HL-60 (cell line): ENCODE measurements around the gene TRAF3IP1.

Experiments
- DNase-seq, 2 experiments: peaks; one replicate each; pipeline ENCODE4 v3.0.0-alpha.2; 2010 to 2020; ENCODE audit warnings: low read depth in 1 of 2, low spot score in 1 of 2
- H3K27ac ChIP-seq: fragments of 250-450 bp; sonication (Bioruptor Pico); replicated peaks from 2 replicates; pipeline ENCODE4 v1.5.1; 2020; ENCODE audit warnings: mild to moderate bottlenecking, moderate library complexity
- H3K27me3 ChIP-seq: fragments of 250-450 bp; sonication (Bioruptor Pico); 2 replicates; pipeline ENCODE4 v1.5.1; 2021; ENCODE audit warnings: mild to moderate bottlenecking, moderate library complexity; ENCODE audit not compliant: insufficient read depth, poor library complexity, severe bottlenecking
- H3K4me3 ChIP-seq: replicated peaks from 2 replicates; pipeline ENCODE4 v1.5.1; 2011; ENCODE audit warnings: mild to moderate bottlenecking, control low read depth, low read length; ENCODE audit not compliant: insufficient read depth
- CTCF ChIP-seq: IDR thresholded peaks from one replicate; pipeline ENCODE4 v1.5.1; 2011; ENCODE audit warnings: low read length, control low read depth, inconsistent platforms; ENCODE audit not compliant: insufficient read depth
- GABPA ChIP-seq: IDR thresholded peaks from 2 replicates; pipeline ENCODE4 v1.6.1; 2012; ENCODE audit warnings: low read depth
- POLR2AphosphoS5 ChIP-seq: IDR thresholded peaks from 2 replicates; pipeline ENCODE4 v1.6.1; 2012; ENCODE audit warnings: low read depth
- REST ChIP-seq: IDR thresholded peaks from 2 replicates; pipeline ENCODE4 v1.6.1; 2012; ENCODE audit warnings: low read depth; ENCODE audit not compliant: insufficient replicate concordance
- SPI1 ChIP-seq: IDR thresholded peaks from 2 replicates; pipeline ENCODE4 v1.6.1; 2012; ENCODE audit warnings: low read depth, mild to moderate bottlenecking, borderline replicate concordance

TRAF3IP1 gene

GRCh38 chr2:238294393-238295143, 25.8 kb upstream of the TRAF3IP1 start:
- Histone ChIP-seq H3K4me3 (no peak overlapping the region), H3K27ac (no peak overlapping the region), H3K27me3 (no peaks in the 10 kb centered on the region)
- DNase-seq, result no peak
- TF ChIP-seq CTCF (no peak), POLR2AphosphoS5 (no peak), GABPA (no peak), SPI1 (no peak), REST (no peak)

GRCh38 chr2:238295144-238296112, 24.9 kb upstream of the TRAF3IP1 start:
- TF ChIP-seq SPI1 (no peak), CTCF (no peak), POLR2AphosphoS5 (no peak), GABPA (no peak), REST (no peak)
- Histone ChIP-seq H3K27me3 (no peaks in the 10 kb centered on the region), H3K27ac (no peak overlapping the region), H3K4me3 (no peak overlapping the region)
- DNase-seq, result no peak

GRCh38 chr2:238296638-238297457, 23.5 kb upstream of the TRAF3IP1 start:
- no peak for DNase-seq
- no peak for TF ChIP-seq REST
- TF ChIP-seq POLR2AphosphoS5, result no peak
- TF ChIP-seq CTCF, result no peak
- TF ChIP-seq SPI1, result no peak
- no peak for TF ChIP-seq GABPA
- H3K27me3 ChIP-seq, result no peaks in the 10 kb centered on the region
- no peak overlapping the region for H3K27ac ChIP-seq
- no peak overlapping the region for H3K4me3 ChIP-seq
